Prostate gland (tissue), 2 donors: Measurements from ENCODE around the gene PSTPIP1. TPM values are rescaled to one million over a fixed set of nuclear protein-coding genes. Genes with fewer than 3 reads are reported as not detected.

Experiments used
- DNase-seq: peaks from one replicate; pipeline ENCODE4 v3.0.0-alpha.2; 2019; ENCODE audit warnings: low spot score
- H3K27ac ChIP-seq, 2 donors: fragments of 200-600 bp; sonication (generic); 2 replicates each; pipeline ENCODE4 v1.5.1; 2017 to 2019
- H3K27me3 ChIP-seq: fragments of 200-600 bp; sonication (generic); replicated peaks from 2 replicates; pipeline ENCODE4 v1.5.1; 2019; ENCODE audit not compliant: insufficient read depth
- H3K36me3 ChIP-seq, 2 donors: fragments of 200-600 bp; sonication (generic); 1 replicate in 1 of 2; 2 replicates in 1 of 2; pipeline versions ENCODE4 v1.5.1 to v1.8.1; 2017 to 2019
- H3K4me1 ChIP-seq: fragments of 200-600 bp; sonication (generic); replicated peaks from 2 replicates; pipeline ENCODE4 v1.5.1; 2019
- H3K4me3 ChIP-seq, 2 donors: fragments of 200-600 bp; sonication (generic); 2 replicates each; pipeline ENCODE4 v1.5.1; 2017 to 2019
- H3K9me3 ChIP-seq: fragments of 200-600 bp; sonication (generic); 2 replicates; pipeline ENCODE4 v1.5.1; 2017
- CTCF ChIP-seq, 4 experiments: fragments of 200-600 bp in 2 of 4; fragments of 450-650 bp in 2 of 4; sonication (generic) in 2 of 4; IDR thresholded peaks; 1 replicate in 3 of 4; 2 replicates in 1 of 4; pipeline ENCODE4 v1.5.1; 2016 to 2019; ENCODE audit warnings: antibody characterized with exemption in 4 of 4, mild to moderate bottlenecking in 2 of 4, moderate library complexity in 2 of 4
- POLR2A ChIP-seq: fragments of 450-650 bp; IDR thresholded peaks from one replicate; pipeline ENCODE4 v1.6.1; 2016; ENCODE audit warnings: antibody characterized with exemption, mild to moderate bottlenecking
- POLR2AphosphoS5 ChIP-seq: sonication (generic); formaldehyde crosslinking; IDR thresholded peaks from one replicate; pipeline ENCODE4 v1.6.1; 2017; ENCODE audit warnings: antibody characterized with exemption
- WGBS: methylation state at CpG from one replicate; pipeline ENCODE4 v1.1.5; 2018; 5-methylcytosine and 5-hydroxymethylcytosine counted together
- intact Hi-C: fragments of 100-400 bp; cut with DNase I; formaldehyde crosslinking; loops from one replicate; pipeline ENCODE4 v1.14.2; 2022
- small RNA-seq, 2 donors: library from RNA; depleted of rRNA; stranded (forward); fragments of <200 nt; gene quantifications; one replicate each; pipeline ENCODE3, GENCODE V24; 2016
- total RNA-seq, 2 donors: library from RNA; depleted of rRNA; stranded (reverse); fragments of >200 nt; gene quantifications; one replicate each; pipeline ENCODE4 v1.1.0, GENCODE V29; 2016

The PSTPIP1 gene
- total RNA-seq, 2 donors from 2014 or later: 2.1 to 7.0 TPM

- no peak overlapping the region for H3K27ac ChIP-seq
- H3K4me1 ChIP-seq: no peaks in the 10 kb centered on the region
- DNase-seq: peak; percentile 50
- 17% methylated on average over 21 of the region's 21 CpGs for WGBS
- no peaks in the 10 kb centered on the region for H3K36me3 ChIP-seq
- H3K27me3 ChIP-seq: no peaks in the 10 kb centered on the region
- intact Hi-C loops: no loop called here
- no peaks in the 10 kb centered on the region for H3K9me3 ChIP-seq
- peak overlapping the region in 1 of 2 donors; percentile 9 for H3K4me3 ChIP-seq
- TF ChIP-seq POLR2AphosphoS5: peak; percentile 11
- no peak for TF ChIP-seq CTCF (IDR thresholded peaks at IDR 0.05)
- TF ChIP-seq POLR2A: no peak
Measured at GRCh38 chr15:77083381-77084160, 88.6 kb downstream of the PSTPIP1 start.

GRCh38 chr15:77084436-77084835 is 89.5 kb downstream of the PSTPIP1 start:
- H3K4me3 ChIP-seq: no peak overlapping the region
- no peaks in the 10 kb centered on the region for H3K9me3 ChIP-seq
- H3K4me1 ChIP-seq: no peaks in the 10 kb centered on the region
- 93% methylated on average over 8 of the region's 8 CpGs for WGBS
- H3K27ac ChIP-seq: no peak overlapping the region
- no peak for DNase-seq
- H3K36me3 ChIP-seq: no peaks in the 10 kb centered on the region
- intact Hi-C loops: no loop called here
- no peaks in the 10 kb centered on the region for H3K27me3 ChIP-seq
- TF ChIP-seq CTCF (IDR thresholded peaks at IDR 0.05) (no peak), POLR2A (no peak), POLR2AphosphoS5 (no peak)

GRCh38 chr15:77085297-77085696 is 90.4 kb downstream of the PSTPIP1 start:
- no peaks in the 10 kb centered on the region for H3K4me1 ChIP-seq
- H3K4me3 ChIP-seq: no peak overlapping the region
- no peak for TF ChIP-seq POLR2A
- TF ChIP-seq POLR2AphosphoS5: no peak
- TF ChIP-seq CTCF (IDR thresholded peaks at IDR 0.05): no peak
- H3K9me3 ChIP-seq: no peaks in the 10 kb centered on the region
- H3K36me3 ChIP-seq: no peaks in the 10 kb centered on the region
- H3K27me3 ChIP-seq: no peaks in the 10 kb centered on the region
- intact Hi-C loops: no loop called here
- WGBS: 58% methylated on average over 2 of the region's 2 CpGs
- H3K27ac ChIP-seq: no peak overlapping the region
- DNase-seq: no peak

Small RNA genes within 50 kb of the gene (small RNA-seq; reads per million reads assigned to genes)
- gene RN7SL278P: 0 reads per million in 2 donors

Other genes starting within 250 kb of the PSTPIP1 start
- gene SCAPER, start 89.8 kb upstream of the PSTPIP1 start, total RNA-seq: 10 to 100 TPM; 19.1 to 38.9 TPM
- gene RCN2, start 63.4 kb upstream of the PSTPIP1 start, total RNA-seq: 10 to 100 TPM; 31.4 to 49.5 TPM
- 100 to 1,000 TPM; 234 to 238 TPM for gene TSPAN3, start 76.0 kb downstream of the PSTPIP1 start, total RNA-seq